HG03135 (cell line): ENCODE measurements around the gene FIS1.
"Not testable (repeated sequence)": the region's sequence is repeated elsewhere in the genome, so short reads cannot be mapped to it uniquely, and the experiment has no call there.

ENCODE experiments used
- ATAC-seq: cut with Tn5 transposase; IDR thresholded peaks from one replicate; pipeline ENCODE4 v1.9.1; 2021; ENCODE audit warnings: mild to moderate bottlenecking, moderate library complexity; ENCODE audit not compliant: unreplicated experiment

The FIS1 gene

DNA sequence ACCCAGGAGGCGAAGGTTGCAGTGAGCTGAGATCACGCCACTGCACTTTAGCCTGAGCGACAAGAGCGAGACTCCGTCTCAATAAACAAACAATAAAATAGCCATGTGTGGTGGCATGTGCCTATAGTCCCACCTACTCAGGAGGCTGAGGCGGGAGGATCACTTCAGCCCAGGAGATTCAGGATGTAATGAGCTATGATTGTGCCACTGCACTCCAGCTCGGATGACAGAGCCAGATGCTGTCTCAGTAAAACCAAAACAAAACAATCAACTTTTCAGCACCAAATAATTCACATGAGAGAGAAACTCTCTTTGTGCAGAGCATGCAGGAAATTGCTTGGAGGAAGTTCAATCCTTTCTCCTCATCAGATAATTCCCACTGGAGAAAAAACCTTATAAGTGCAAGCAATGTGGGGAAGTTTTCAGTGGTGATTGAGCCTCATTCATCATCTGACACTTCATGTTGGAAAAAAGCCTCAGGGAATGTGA lies 13.4 kb upstream of the FIS1 start:
- ATAC-seq = no peak

GRCh38 chr7:101255796-101256195 lies 10.9 kb upstream of the FIS1 start:
- ATAC-seq = no peak

DNA sequence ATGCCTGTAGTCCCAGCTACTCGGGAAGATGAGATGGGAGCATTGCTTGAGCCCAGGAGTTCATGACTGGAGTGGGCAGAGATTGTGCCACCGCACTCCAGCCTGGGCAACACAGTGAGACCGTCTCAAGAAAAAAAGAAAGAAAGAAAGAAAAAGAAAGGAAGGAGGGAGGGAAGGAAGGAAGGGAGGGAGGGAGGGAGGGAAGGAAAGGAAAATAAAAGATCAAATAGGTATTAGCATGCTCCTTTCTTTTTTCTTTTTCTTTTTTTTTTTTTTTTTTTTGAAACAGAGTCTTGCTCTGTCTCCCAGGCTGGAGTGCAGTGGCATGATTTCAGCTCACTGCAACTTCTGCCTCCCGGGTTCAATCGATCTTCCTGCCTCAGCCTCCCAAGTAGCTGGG lies 8.3 kb upstream of the FIS1 start:
- ATAC-seq = not testable (repeated sequence)

- peak; percentile 98 for ATAC-seq
Observed at GRCh38 chr7:101251871-101252659, 7.2 kb upstream of the FIS1 start.

DNA sequence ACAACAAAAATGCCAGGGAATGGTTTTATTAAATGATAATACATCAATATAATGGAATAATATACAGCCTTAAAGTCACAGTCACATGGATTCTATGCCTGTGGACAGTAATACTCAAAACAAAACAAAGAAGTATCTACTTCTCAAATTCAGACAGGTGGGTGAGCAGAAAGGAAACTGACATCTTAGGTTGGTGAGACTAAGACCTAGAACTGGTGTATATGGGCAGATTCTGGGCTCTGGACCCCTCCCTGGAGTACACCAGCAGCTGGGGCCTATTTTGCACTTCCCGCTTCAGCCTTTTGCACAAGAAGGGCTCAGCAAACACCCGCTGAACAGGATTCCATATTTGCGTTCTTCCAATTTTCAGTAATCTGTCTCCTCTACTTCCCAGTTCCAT lies 5.4 kb upstream of the FIS1 start:
- no peak for ATAC-seq

GRCh38 chr7:101248276-101248675 lies 3.4 kb upstream of the FIS1 start:
- ATAC-seq = no peak

GRCh38 chr7:101245147-101245668 lies 327 bp upstream of the FIS1 start:
- ATAC-seq = no peak

GRCh38 chr7:101243646-101244374 lies 1.1 kb downstream of the FIS1 start:
- ATAC-seq = no peak

GRCh38 chr7:101241443-101242349 lies 3.2 kb downstream of the FIS1 start:
- no peak for ATAC-seq

- ATAC-seq = no peak
Observed at GRCh38 chr7:101241015-101241363, 3.9 kb downstream of the FIS1 start.

DNA sequence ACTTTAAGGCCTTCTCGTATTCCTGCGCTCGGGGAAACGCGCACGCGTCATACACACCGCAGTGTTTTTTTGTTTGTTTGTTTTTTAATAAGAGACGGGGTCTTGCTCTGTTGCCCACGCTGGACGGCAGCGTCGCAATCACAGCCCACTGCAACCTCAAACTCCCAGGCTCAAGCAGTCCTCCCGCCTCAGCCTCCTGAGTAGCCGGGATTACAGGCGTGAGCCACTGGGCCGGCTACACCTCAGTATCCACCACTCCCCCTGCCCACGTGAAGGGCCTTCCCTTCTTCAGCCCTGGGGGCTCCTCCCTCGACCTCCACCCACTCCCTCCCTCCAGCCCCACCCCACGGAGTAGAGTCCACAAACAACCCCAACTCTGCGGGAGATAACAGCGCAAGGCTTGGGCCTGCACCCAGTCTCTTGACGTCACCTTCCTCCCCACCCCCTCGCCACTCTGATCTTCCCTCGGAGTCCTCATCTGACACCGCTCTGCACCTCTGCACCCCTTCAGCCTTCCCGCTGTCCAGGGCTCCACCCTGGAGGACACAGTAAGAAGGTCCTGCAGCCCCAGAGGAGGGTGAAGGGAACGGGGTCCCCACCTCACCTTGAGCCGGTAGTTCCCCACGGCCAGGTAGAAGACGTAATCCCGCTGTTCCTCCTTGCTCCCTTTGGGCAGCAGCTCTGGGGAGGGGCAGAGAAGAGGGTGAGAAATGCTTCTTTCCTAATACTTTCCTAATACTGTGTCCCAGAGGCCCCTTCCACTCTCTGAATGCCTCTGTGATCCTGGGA lies 4.5 kb downstream of the FIS1 start:
- ATAC-seq = no peak

DNA sequence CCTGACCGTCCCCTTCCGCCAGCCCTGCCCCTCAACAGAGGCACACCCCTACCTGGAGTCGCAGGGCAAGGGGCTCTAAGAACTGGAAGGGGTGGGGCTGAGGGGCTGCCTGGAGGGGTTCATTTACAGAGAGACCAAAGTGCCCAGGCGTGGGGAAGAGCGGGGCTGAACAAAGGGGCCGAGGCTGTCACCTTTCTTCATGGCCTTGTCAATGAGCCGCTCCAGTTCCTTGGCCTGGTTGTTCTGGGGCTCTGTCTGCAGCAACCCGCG lies 5.0 kb downstream of the FIS1 start:
- ATAC-seq = no peak

DNA sequence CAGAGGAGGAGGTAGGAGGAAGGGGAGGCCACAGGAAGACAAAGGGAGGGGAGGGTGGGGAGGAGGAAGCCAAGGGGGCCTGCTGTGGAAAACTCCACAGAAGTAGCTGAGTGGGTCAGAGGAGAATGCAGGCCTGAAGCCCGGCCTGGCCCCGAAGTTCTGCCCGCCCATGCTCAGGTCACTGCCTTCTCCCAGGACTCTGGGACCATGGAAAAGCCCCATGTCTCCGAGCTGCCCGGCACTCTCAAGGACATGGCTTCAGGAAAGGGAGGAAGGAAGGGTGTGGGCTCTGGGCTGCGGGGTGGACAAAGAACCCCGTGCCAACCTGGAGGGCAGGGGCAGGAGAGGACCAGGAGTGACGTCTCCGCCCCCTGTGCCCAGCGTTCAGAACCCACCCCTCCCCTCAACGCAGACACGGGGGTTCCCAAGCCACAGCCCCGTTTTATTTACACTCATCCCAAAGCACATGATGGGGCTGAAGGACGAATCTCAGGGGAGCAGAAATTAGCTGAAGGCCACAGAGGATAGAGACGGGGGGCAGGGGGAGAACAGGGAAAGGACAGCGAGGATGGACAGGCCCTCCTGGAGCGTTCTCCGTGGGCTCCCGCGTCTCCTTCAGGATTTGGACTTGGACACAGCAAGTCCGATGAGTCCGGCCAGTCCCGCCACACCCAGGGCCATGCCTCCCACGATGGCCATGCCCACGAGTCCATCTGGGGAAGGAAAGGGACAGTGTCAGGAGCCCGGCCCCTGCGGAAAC lies 5.5 kb downstream of the FIS1 start:
- ATAC-seq = no peak

DNA sequence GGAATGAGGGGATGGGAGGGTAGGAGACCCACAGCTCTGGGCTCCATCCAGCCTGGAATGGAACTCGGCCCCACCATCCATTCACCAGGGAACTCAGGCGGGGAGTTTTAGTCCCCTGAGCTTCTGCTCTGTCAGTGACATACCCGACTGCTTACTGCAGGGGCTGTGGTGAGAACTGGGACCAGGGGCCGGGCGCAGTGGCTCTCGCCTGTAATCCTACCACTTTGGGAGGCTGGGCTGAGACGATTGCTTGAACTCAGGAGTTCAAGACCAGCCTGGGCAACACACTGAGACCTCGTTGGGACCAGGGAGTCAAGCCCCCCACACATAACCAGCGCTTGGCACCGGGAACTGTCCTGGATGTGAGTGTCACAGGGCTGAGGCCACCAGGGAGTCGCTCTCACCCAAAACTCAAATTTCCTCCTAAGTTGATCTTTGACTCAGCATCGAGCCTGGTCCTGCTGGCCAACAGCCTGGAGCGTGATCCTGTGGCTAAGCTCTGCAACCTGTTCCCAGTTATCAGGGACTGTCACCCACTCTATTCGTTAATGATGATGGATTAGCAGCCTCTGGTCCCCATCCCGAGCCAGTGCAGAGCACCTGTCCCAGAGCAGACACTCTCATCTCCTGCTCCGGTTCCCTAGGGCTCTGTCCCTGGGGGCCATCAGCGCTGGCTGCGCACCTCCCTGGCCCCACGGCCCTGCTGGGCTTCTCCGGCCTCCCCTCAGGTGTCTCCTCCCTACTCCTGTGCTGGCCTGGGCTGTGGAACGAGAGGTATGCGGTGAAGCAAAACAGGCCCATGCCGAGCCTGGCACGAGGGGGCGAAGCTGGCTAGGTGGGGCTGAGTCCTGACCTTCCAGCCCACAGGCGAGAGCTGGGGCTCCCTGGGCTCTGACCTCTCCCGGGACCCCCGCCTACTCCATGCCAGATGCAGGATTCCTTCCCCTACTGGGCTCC lies 6.4 kb downstream of the FIS1 start:
- ATAC-seq = no peak

GRCh38 chr7:101237206-101238067 lies 7.4 kb downstream of the FIS1 start, which contains the start of gene CLDN15:
Gene CLDN15, minus strand, starts transcription at chr7:101237802. Its CDS starts 221 bp downstream, at chr7:101237581.
- no peak for ATAC-seq

DNA sequence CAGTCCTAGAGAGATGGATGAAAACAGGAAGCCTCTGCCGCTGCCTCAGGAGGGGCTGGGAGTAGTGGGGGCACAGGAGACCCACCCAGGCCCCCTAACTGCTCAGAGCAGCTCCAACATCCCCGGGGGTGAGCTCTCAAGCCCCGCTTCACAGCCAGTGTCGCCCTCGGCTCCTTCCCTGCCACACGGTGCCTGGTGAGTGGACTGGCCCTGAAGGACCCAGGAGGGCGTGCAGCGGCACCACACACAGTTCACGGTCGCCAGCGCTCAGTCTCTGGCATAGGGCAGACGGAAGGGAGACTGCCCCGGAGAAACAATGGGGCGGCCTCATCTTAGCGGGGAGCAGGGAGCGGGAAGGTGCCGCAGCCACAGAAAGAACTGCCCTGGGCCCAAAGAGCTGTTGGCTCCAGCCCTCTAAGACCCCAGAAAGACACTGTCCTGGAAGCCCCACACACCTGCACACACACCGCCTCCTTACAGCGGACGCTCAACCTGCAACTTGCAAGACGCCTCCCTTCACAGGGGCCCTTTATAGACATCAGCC lies 8.5 kb downstream of the FIS1 start:
- ATAC-seq = no peak

GRCh38 chr7:101235522-101235921 lies 9.4 kb downstream of the FIS1 start:
- no peak for ATAC-seq
